HEK293 (cell line): ENCODE results near the gene TTC31.

Experiments used
- CTCF ChIA-PET: fragments of 350-600 bp; formaldehyde crosslinking; extraction: SDS; loops from one replicate; lab custom pipeline; 2021; ENCODE audit warnings: antibody characterized with exemption; lab: Yijun Ruan, JAX
- POLR2A ChIA-PET: fragments of 300-600 bp; formaldehyde crosslinking; extraction: SDS; loops from one replicate; lab custom pipeline; 2020; ENCODE audit warnings: antibody characterized with exemption, inconsistent platforms; lab: Yijun Ruan, JAX
- H3K27ac ChIP-seq: fragments of 200-500 bp; sonication (Bioruptor generic); 2 replicates; pipeline ENCODE4 v1.5.1; 2014; ENCODE audit warnings: low read depth, low read length, control low read depth, inconsistent platforms; ENCODE audit errors: extremely low read depth
- H3K36me3 ChIP-seq, 2 experiments: fragments of 200-500 bp in 1 of 2; sonication (Bioruptor generic) in 1 of 2; 1 replicate in 1 of 2; 2 replicates in 1 of 2; pipeline ENCODE4 v1.5.1; 2014 to 2017; ENCODE audit warnings: inconsistent platforms in 2 of 2, low read length in 2 of 2; ENCODE audit not compliant: control insufficient read depth in 2 of 2, insufficient read depth in 1 of 2
- H3K4me1 ChIP-seq: fragments of 200-500 bp; sonication (Bioruptor generic); 2 replicates; pipeline ENCODE4 v1.5.1; 2014; ENCODE audit warnings: mild to moderate bottlenecking, low read length, inconsistent platforms; ENCODE audit not compliant: control insufficient read depth, insufficient read depth
- H3K4me3 ChIP-seq: 2 replicates; pipeline ENCODE4 v1.5.1; 2011; ENCODE audit warnings: low read depth, mild to moderate bottlenecking, control low read depth, low read length, moderate library complexity
- H3K9me3 ChIP-seq: fragments of 200-500 bp; sonication (Bioruptor generic); 2 replicates; pipeline ENCODE4 v1.5.1; 2014; ENCODE audit warnings: low read depth, low read length, inconsistent platforms; ENCODE audit not compliant: control insufficient read depth, insufficient read depth
- GLI4 ChIP-seq: fragments of 450-650 bp; formaldehyde crosslinking; IDR thresholded peaks from 2 replicates; pipeline ENCODE4 v1.5.1; 2016; ENCODE audit warnings: missing biosample characterization, missing genetic modification characterization
- GLIS1 ChIP-seq: fragments of 450-650 bp; formaldehyde crosslinking; IDR thresholded peaks from 2 replicates; pipeline ENCODE4 v1.5.1; 2016; ENCODE audit warnings: missing biosample characterization, missing genetic modification characterization
- MZF1 ChIP-seq: fragments of 450-650 bp; formaldehyde crosslinking; IDR thresholded peaks from 2 replicates; pipeline ENCODE4 v1.5.1; 2017; ENCODE audit warnings: missing biosample characterization, missing genetic modification characterization, borderline replicate concordance
- RBAK ChIP-seq: fragments of 450-650 bp; formaldehyde crosslinking; IDR thresholded peaks from 2 replicates; pipeline ENCODE4 v1.5.1; 2016; ENCODE audit warnings: missing biosample characterization, missing genetic modification characterization
- REPIN1 ChIP-seq: fragments of 450-650 bp; formaldehyde crosslinking; IDR thresholded peaks from 2 replicates; pipeline ENCODE4 v1.5.1; 2017; ENCODE audit warnings: missing biosample characterization, missing genetic modification characterization, low read depth
- SP2 ChIP-seq: fragments of 450-650 bp; formaldehyde crosslinking; IDR thresholded peaks from 2 replicates; pipeline ENCODE4 v1.5.1; 2016; ENCODE audit warnings: missing biosample characterization, missing genetic modification characterization
- SP7 ChIP-seq: fragments of 450-650 bp; formaldehyde crosslinking; IDR thresholded peaks from 2 replicates; pipeline ENCODE4 v1.5.1; 2016; ENCODE audit warnings: missing biosample characterization, missing genetic modification characterization
- TCF7L2 ChIP-seq: IDR thresholded peaks from 2 replicates; pipeline ENCODE4 v1.6.1; 2011; ENCODE audit warnings: low read depth, mild to moderate bottlenecking, inconsistent platforms, low read length, moderate library complexity, borderline replicate concordance
- ZBTB26 ChIP-seq: fragments of 450-650 bp; formaldehyde crosslinking; optimal IDR thresholded peaks from 2 replicates; pipeline ENCODE3; 2016; ENCODE audit warnings: missing biosample characterization, mild to moderate bottlenecking, missing genetic modification characterization
- ZNF19 ChIP-seq: fragments of 450-650 bp; formaldehyde crosslinking; IDR thresholded peaks from 2 replicates; pipeline ENCODE4; 2016; ENCODE audit warnings: missing biosample characterization, missing genetic modification characterization, low read depth
- ZNF24 ChIP-seq: fragments of 450-650 bp; formaldehyde crosslinking; IDR thresholded peaks from 2 replicates; pipeline ENCODE4 v1.5.1; 2016; ENCODE audit warnings: missing biosample characterization, missing genetic modification characterization
- ZNF404 ChIP-seq: fragments of 450-650 bp; formaldehyde crosslinking; IDR thresholded peaks from 2 replicates; pipeline ENCODE4 v1.5.1; 2017; ENCODE audit warnings: missing biosample characterization, missing genetic modification characterization
- ZNF513 ChIP-seq: fragments of 450-650 bp; IDR thresholded peaks from 2 replicates; pipeline ENCODE4 v1.5.1; 2018; ENCODE audit warnings: missing biosample characterization, missing genetic modification characterization
- ZNF555 ChIP-seq: fragments of 450-650 bp; formaldehyde crosslinking; conservative IDR thresholded peaks from 2 replicates; pipeline ENCODE4 v1.5.1; 2017; ENCODE audit warnings: missing biosample characterization, mild to moderate bottlenecking, missing genetic modification characterization, inconsistent platforms
- ZNF654 ChIP-seq: fragments of 450-650 bp; formaldehyde crosslinking; IDR thresholded peaks from 2 replicates; pipeline ENCODE4 v1.5.1; 2016; ENCODE audit warnings: low read depth, missing biosample characterization, missing genetic modification characterization
- ZNF664 ChIP-seq: fragments of 450-650 bp; formaldehyde crosslinking; IDR thresholded peaks from 2 replicates; pipeline ENCODE4 v1.5.1; 2016; ENCODE audit warnings: missing biosample characterization, missing genetic modification characterization
- ZNF747 ChIP-seq: fragments of 450-650 bp; formaldehyde crosslinking; IDR thresholded peaks from 2 replicates; pipeline ENCODE4 v1.5.1; 2016; ENCODE audit warnings: missing biosample characterization, missing genetic modification characterization
- TF ChIP-seq, protein P1 (sequence below): fragments of 450-650 bp; formaldehyde crosslinking; IDR thresholded peaks from 2 replicates; pipeline ENCODE4 v1.5.1; 2016; ENCODE audit warnings: missing biosample characterization, missing genetic modification characterization
- TF ChIP-seq, protein P2 (sequence below): fragments of 450-650 bp; formaldehyde crosslinking; conservative IDR thresholded peaks from 2 replicates; pipeline ENCODE4 v1.5.1; 2016; ENCODE audit warnings: low read depth, missing biosample characterization, missing genetic modification characterization
- TF ChIP-seq, protein P3 (sequence below): fragments of 450-650 bp; formaldehyde crosslinking; IDR thresholded peaks from 2 replicates; pipeline ENCODE4 v1.5.1; 2016; ENCODE audit warnings: missing biosample characterization, missing genetic modification characterization

TTC31 gene

DNA sequence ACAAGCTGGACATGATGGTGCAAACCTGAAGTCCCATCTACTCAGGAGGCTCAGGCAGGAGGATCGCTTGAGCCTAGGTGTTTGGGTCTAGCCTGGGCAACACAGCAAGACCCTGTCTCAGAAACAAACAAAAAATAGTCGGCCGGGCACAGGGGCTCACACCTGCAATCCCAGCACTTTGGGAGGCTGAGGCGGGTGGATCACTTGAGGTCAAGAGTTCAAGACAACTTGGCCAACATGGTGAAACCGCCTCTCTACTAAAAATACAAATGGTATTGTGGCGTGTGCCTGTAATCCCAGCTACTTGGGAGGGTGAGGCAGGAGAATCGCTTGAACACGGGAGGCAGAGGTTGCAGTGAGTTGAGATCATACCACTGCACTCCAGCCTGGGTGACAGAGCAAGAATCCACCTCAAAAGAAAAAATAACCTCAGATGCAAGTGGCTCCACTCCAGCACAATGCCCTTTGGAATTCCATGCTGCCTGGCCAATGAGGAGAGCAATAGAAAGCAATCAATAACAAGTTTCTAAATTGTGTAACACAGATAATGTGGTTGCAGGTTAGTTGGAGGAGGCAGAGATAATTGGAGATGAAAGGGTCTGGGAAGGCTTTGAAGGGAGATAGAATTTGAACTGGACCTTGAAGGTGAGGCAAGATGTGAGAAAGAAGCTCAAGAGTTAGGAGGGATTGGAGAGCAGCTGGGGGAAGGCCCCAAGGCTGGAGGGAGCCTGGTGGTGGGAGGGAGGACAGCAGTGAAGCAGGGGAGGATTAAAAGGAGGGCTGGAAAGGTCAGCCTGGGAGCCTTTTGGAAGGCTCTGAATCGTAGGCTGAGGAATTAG, 6.0 kb downstream of the TTC31 start:
- Histone ChIP-seq H3K4me1 (no peaks in the 10 kb centered on the region), H3K36me3 (peaks cover 17 to 69% of the 10 kb centered on the region in 2 experiments; a peak in 2 of 3 replicates), H3K27ac (no peak overlapping the region), H3K4me3 (no peak overlapping the region), H3K9me3 (no peaks in the 10 kb centered on the region)
- ChIA-PET POLR2A (interaction anchor here (1.5 kb wide), 1 partner anchor 49 kb away, joined by 3 read pairs; no protein-coding TSS in a partner anchor), CTCF (interaction anchor here (1.2 to 1.5 kb wide), 2 partner anchors 15 to 99 kb away, joined by 3 read pairs; no protein-coding TSS in a partner anchor)
- TF ChIP-seq, protein P1, sequence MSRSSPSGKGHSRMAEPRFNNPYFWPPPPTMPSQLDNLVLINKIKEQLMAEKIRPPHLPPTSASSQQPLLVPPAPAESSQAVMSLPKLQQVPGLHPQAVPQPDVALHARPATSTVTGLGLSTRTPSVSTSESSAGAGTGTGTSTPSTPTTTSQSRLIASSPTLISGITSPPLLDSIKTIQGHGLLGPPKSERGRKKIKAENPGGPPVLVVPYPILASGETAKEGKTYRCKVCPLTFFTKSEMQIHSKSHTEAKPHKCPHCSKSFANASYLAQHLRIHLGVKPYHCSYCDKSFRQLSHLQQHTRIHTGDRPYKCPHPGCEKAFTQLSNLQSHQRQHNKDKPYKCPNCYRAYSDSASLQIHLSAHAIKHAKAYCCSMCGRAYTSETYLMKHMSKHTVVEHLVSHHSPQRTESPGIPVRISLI (tag by site-specific recombination): no peak
- TF ChIP-seq ZNF555 (no peak), ZBTB26 (no peak), ZNF654 (no peak), ZNF404 (tag by site-specific recombination) (no peak), ZNF664 (tag by site-specific recombination) (no peak), SP2 (tag by site-specific recombination) (no peak), RBAK (no peak)
- TF ChIP-seq, all 188 proteins: peak for 0

DNA sequence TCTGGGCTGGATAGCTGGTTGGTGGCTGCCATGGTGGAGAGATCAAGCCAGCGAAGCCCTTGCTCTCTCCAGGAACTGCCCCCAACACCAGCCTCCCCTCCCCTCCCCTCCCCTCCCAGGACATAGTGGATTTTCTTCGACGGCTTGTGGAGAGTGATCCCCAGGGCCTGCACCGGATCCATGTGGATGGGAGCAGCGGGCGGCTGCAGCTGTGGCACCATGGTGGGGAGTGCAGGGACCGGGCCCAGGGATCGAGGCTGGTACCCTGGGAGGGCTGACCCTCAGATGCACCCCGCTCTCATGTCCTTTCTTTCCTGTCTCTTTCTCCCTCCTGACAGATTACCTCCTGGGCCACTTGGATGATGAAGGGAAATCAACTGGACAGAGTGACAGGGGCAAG, 7.0 kb downstream of the TTC31 start:
- Histone ChIP-seq H3K27ac (no peak overlapping the region), H3K9me3 (no peaks in the 10 kb centered on the region), H3K36me3 (peaks cover 17 to 75% of the 10 kb centered on the region in 2 experiments; a peak in 2 of 3 replicates), H3K4me3 (no peak overlapping the region), H3K4me1 (no peaks in the 10 kb centered on the region)
- TF ChIP-seq, protein P2, sequence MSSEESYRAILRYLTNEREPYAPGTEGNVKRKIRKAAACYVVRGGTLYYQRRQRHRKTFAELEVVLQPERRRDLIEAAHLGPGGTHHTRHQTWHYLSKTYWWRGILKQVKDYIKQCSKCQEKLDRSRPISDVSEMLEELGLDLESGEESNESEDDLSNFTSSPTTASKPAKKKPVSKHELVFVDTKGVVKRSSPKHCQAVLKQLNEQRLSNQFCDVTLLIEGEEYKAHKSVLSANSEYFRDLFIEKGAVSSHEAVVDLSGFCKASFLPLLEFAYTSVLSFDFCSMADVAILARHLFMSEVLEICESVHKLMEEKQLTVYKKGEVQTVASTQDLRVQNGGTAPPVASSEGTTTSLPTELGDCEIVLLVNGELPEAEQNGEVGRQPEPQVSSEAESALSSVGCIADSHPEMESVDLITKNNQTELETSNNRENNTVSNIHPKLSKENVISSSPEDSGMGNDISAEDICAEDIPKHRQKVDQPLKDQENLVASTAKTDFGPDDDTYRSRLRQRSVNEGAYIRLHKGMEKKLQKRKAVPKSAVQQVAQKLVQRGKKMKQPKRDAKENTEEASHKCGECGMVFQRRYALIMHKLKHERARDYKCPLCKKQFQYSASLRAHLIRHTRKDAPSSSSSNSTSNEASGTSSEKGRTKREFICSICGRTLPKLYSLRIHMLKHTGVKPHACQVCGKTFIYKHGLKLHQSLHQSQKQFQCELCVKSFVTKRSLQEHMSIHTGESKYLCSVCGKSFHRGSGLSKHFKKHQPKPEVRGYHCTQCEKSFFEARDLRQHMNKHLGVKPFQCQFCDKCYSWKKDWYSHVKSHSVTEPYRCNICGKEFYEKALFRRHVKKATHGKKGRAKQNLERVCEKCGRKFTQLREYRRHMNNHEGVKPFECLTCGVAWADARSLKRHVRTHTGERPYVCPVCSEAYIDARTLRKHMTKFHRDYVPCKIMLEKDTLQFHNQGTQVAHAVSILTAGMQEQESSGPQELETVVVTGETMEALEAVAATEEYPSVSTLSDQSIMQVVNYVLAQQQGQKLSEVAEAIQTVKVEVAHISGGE (tag by site-specific recombination): no peak
- no peak for TF ChIP-seq ZNF19
- TF ChIP-seq GLI4: no peak
- no peak for TF ChIP-seq TCF7L2
- no peak for TF ChIP-seq GLIS1 (tag by site-specific recombination)
- TF ChIP-seq SP7: no peak
- TF ChIP-seq REPIN1 (tag by site-specific recombination): no peak
- TF ChIP-seq ZBTB26: no peak
- TF ChIP-seq ZNF747: no peak
- TF ChIP-seq ZNF513 (tag by site-specific recombination): no peak
- TF ChIP-seq, protein P3, sequence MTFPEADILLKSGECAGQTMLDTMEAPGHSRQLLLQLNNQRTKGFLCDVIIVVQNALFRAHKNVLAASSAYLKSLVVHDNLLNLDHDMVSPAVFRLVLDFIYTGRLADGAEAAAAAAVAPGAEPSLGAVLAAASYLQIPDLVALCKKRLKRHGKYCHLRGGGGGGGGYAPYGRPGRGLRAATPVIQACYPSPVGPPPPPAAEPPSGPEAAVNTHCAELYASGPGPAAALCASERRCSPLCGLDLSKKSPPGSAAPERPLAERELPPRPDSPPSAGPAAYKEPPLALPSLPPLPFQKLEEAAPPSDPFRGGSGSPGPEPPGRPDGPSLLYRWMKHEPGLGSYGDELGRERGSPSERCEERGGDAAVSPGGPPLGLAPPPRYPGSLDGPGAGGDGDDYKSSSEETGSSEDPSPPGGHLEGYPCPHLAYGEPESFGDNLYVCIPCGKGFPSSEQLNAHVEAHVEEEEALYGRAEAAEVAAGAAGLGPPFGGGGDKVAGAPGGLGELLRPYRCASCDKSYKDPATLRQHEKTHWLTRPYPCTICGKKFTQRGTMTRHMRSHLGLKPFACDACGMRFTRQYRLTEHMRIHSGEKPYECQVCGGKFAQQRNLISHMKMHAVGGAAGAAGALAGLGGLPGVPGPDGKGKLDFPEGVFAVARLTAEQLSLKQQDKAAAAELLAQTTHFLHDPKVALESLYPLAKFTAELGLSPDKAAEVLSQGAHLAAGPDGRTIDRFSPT (tag by site-specific recombination): no peak
- TF ChIP-seq ZNF24 (tag by site-specific recombination): no peak
- TF ChIP-seq MZF1: no peak
- POLR2A ChIA-PET: interaction anchor here (1.5 kb wide), 1 partner anchor 50 kb away, joined by 3 read pairs; no protein-coding TSS in a partner anchor
- CTCF ChIA-PET: interaction anchor here (0.8 to 1.5 kb wide), 3 partner anchors 14 to 665 kb away, joined by 3 read pairs; no protein-coding TSS in a partner anchor
